Measurements from ENCODE around the gene UBASH3B. TPM values are rescaled to one million over a fixed set of nuclear protein-coding genes. Genes with fewer than 3 reads are reported as not detected.
"Not testable (repeated sequence)": the region's sequence is repeated elsewhere in the genome, so short reads cannot be mapped to it uniquely, and the experiment has no call there.

UBASH3B gene
- total RNA-seq, 1 donor from 2014 or later: 2.6 TPM

DNA sequence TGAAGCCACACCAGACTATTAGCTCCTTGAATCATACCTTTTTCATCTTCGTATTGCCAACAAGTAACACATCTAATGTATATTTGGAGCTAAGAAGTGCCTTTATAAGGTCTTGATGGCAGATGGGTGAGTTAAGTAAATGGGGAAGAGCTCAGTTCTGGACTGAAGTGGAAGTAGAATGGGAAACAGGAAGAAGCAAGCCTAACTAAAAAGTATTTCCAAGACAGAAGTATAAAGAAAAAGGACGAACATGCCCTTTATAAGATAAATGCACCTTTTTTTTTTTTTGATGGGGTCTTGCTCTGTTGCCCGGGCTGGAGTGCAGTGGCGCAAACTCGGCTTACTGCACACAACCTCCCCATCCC lies 197.3 kb downstream of the UBASH3B start:
- no peak for DNase-seq

DNA sequence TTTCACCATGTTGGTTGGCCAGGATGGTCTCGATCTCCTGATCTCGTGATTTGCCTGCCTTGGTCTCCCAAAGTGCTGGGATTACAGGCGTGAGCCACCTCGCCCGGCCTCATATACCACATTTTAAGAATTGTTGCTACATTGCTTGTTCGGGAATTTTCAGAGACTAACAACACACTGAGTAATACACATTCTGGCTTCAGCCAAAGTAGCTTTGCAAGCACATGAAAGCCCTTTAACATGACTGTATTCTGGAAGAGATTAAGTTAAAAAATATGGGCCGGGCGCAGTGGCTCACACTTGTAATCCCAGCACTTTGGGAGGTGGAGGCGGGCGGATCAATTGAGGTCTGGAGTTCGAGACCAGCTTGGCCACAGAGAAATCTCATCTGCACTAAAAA lies 197.7 kb downstream of the UBASH3B start:
- no peak for DNase-seq

DNA sequence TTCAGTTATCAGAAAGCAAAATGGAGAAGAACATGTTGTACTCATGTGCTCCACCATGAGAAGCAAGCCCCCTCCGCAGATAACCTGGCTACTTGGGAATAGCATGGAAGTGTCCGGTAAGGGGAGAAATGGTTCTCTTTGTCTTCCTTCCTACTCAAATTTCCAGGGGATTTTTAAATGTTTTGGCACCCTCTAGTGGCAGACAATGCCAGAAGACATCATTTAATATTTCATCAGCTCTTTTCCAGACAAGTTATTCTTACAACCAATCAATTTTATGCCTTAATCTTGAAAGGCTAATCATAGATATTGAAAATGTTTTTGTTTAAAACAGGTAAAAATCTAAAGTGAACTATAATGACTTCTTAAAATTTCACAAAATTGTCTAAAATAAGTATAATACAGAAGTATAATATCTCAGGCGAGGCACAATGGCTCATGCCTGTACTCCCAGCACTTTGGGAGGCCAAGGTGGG lies 198.5 kb downstream of the UBASH3B start:
- peak; percentile 85 for DNase-seq

DNA sequence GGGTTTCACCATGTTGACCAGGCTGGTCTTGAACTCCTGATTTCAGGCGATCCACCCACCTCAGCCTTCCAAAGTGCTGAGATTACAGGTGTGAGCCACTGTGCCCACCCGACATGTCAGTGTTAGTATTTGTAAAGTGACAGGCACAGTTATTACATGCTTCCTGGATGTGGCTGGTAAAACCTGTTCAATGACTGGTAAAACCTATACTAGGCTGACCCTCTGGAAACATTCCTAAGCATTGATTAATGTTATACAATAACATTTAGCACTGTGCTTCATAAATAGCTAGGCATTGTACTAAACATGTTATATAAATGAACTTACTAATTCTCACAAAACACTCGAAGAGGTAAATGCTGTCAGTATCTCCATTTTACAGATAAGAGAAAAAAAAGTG lies 206.1 kb downstream of the UBASH3B start:
- no peak for DNase-seq

DNA sequence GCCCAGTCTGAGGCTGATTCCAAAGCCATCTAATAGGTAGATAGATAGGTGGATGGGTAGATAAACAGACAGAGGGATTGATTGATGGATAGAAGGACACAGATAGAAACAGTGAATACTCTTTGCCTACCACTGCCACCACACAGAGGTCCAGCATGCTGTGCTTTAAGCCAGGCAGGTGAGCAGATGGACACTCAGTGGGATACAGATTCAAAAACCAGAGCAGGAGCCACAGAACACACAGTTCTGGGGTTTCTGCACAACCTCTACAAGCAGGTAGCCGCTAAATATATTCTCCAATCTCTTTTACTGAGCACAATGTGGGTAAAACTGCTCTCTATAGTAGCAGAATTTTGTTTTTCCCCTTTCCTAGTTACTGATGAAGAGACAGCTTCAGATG lies 206.6 kb downstream of the UBASH3B start:
- DNase-seq: no peak

DNA sequence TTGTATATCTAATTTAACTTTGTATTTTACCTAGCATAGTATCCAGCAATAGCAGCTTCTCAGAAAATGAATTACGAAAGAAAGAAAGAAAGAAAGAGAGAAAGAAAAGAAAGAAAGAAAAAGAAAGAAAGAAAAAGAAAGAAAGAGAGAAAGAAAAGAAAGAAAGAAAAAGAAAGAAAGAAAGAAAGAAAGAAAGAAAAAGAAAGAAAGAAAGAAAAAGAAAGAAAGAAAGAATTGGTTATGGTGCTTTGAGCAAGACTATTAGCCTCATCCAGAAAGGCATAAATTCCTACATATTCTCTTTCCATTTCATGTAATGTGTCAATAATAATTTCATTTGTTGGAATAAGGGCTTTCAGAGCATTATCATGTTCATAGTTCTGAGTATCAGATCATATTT lies 207.6 kb downstream of the UBASH3B start:
- not testable (repeated sequence) for DNase-seq

DNA sequence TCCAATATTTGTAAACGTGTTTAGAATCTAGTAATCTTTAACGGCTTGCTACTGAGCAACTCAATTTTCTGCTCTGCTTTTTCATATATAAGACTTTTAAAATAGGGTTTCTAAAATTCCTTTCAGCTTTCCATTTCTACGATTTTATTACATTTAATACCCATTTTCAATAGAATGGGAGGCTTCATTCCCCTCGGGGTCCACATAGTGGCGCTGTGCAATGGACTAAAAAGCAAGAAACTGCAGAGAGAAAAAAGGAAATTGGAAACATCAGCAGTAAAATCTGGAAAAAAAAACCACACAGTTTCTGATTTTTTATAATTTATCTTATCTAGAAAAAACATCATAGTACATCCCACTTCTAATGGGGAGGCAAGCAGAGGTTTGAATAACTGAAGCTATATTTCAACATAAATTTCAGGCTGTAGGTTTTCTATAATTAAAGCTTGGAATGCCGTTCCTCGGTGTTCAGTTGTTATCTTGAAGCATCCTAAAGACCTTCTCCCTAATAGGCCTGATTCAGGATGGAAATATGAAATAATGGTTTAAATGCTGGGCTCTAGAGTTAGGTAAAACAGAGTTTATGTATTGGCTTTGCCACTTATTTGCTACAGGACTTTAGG lies 208.3 kb downstream of the UBASH3B start:
- DNase-seq: peak; percentile 69

Other genes with a start within 250 kb of the UBASH3B start
- gene CRTAM, start 182.8 kb downstream of the UBASH3B start, total RNA-seq: not detected in 2 replicates
- gene JHY, start 227.0 kb downstream of the UBASH3B start, total RNA-seq: 0.47 and 0.51 TPM in 2 replicates